MM.1S (cell line): ENCODE results near the gene DDIAS.

Experiments
- DNase-seq: peaks from one replicate; pipeline ENCODE4 v3.0.0-alpha.2; 2015
- H2AFZ ChIP-seq: fragments of 300-600 bp; sonication (generic); 2 replicates; pipeline ENCODE4 v1.6.0; 2016; ENCODE audit warnings: antibody characterized with exemption, low read length
- H3F3A ChIP-seq: fragments of 300-600 bp; sonication (generic); 2 replicates; pipeline ENCODE4 v1.6.1; 2016; ENCODE audit warnings: mild to moderate bottlenecking, antibody characterized with exemption, low read length, moderate library complexity, mixed read lengths; ENCODE audit not compliant: insufficient read depth
- H3K27ac ChIP-seq: fragments of 300-600 bp; sonication (generic); 2 replicates; pipeline ENCODE4 v1.5.1; 2016; ENCODE audit warnings: mild to moderate bottlenecking, low read length
- H3K27me3 ChIP-seq: fragments of 300-600 bp; sonication (generic); replicated peaks from 2 replicates; pipeline ENCODE4 v1.6.0; 2016; ENCODE audit warnings: low read length; ENCODE audit not compliant: insufficient read depth
- H3K36me3 ChIP-seq: fragments of 300-600 bp; sonication (generic); replicated peaks from 2 replicates; pipeline ENCODE4 v1.6.1; 2016; ENCODE audit warnings: mild to moderate bottlenecking, low read length, mixed read lengths; ENCODE audit not compliant: insufficient read depth
- H3K4me1 ChIP-seq: fragments of 300-600 bp; sonication (generic); 2 replicates; pipeline ENCODE4 v1.6.1; 2016; ENCODE audit warnings: low read length, mixed read lengths
- H3K4me2 ChIP-seq: fragments of 300-600 bp; sonication (generic); 2 replicates; pipeline ENCODE4 v1.6.0; 2016; ENCODE audit warnings: low read depth, low read length
- H3K4me3 ChIP-seq: fragments of 300-600 bp; sonication (generic); 2 replicates; pipeline ENCODE4 v1.5.1; 2016; ENCODE audit warnings: low read length, mixed read lengths
- H3K79me2 ChIP-seq: fragments of 300-600 bp; sonication (generic); 2 replicates; pipeline ENCODE4 v1.6.1; 2016; ENCODE audit warnings: mixed run types, low read length, mixed read lengths
- H3K9ac ChIP-seq: fragments of 300-600 bp; sonication (generic); 2 replicates; pipeline ENCODE4 v1.6.1; 2016; ENCODE audit warnings: low read length, mixed read lengths
- H3K9me2 ChIP-seq: fragments of 300-600 bp; sonication (generic); replicated peaks from 2 replicates; pipeline ENCODE4 v1.6.1; 2016; ENCODE audit warnings: mild to moderate bottlenecking, low read length, mixed read lengths; ENCODE audit not compliant: insufficient read depth
- H3K9me3 ChIP-seq: fragments of 300-600 bp; sonication (generic); replicated peaks from 2 replicates; pipeline ENCODE4 v1.6.1; 2016; ENCODE audit warnings: mild to moderate bottlenecking, low read length, mixed read lengths; ENCODE audit not compliant: insufficient read depth
- H4K20me1 ChIP-seq: fragments of 300-600 bp; sonication (generic); 2 replicates; pipeline ENCODE4 v1.6.1; 2016; ENCODE audit warnings: mild to moderate bottlenecking, low read length, moderate library complexity, mixed read lengths; ENCODE audit not compliant: insufficient read depth
- EZH2 ChIP-seq: fragments of 300-600 bp; sonication (generic); optimal IDR thresholded peaks from 2 replicates; pipeline ENCODE3; 2017; ENCODE audit warnings: low read depth, mild to moderate bottlenecking, antibody characterized with exemption, low read length, mixed read lengths
- EZH2phosphoT487 ChIP-seq: fragments of 300-600 bp; sonication (generic); IDR thresholded peaks from 2 replicates; pipeline ENCODE4 v1.6.1; 2018; ENCODE audit warnings: antibody characterized with exemption, low read length
- TF ChIP-seq, protein P1 (sequence below): fragments of 300-600 bp; sonication (generic); IDR thresholded peaks from 2 replicates; pipeline ENCODE4 v1.5.1; 2016; ENCODE audit warnings: antibody characterized with exemption, low read length, mixed read lengths

The DDIAS gene

DNA sequence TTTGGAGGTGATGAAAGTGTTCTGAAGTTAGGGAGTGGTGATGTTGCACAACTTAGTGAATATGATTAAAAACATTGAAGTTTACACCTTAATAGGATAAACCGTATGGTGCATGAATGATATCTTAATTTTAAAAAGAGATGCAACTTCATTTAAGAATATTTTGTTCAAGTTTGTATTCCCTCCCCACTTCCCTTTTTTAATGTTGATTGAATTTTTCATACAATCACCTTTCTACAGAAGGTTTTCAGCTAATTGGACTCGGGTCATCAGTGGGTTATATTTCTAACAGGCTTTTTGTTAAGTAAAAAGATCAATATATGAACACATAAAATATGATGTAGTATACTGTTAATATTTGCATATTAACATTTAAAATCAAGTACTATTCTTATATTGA lies 72.6 kb downstream of the DDIAS start:
- Histone ChIP-seq H3K4me2 (no peak overlapping the region), H3K36me3 (no peaks in the 10 kb centered on the region), H3K27me3 (no peaks in the 10 kb centered on the region), H3K4me3 (no peak overlapping the region), H3K79me2 (no peaks in the 10 kb centered on the region), H3K9ac (no peak overlapping the region), H3K27ac (no peak overlapping the region), H3F3A (peaks cover 22% of the 10 kb centered on the region), H3K4me1 (peaks cover 39% of the 10 kb centered on the region), H3K9me2 (no peaks in the 10 kb centered on the region), H2AFZ (no peak overlapping the region), H3K9me3 (no peaks in the 10 kb centered on the region), H4K20me1 (no peaks in the 10 kb centered on the region)
- TF ChIP-seq, protein P1, sequence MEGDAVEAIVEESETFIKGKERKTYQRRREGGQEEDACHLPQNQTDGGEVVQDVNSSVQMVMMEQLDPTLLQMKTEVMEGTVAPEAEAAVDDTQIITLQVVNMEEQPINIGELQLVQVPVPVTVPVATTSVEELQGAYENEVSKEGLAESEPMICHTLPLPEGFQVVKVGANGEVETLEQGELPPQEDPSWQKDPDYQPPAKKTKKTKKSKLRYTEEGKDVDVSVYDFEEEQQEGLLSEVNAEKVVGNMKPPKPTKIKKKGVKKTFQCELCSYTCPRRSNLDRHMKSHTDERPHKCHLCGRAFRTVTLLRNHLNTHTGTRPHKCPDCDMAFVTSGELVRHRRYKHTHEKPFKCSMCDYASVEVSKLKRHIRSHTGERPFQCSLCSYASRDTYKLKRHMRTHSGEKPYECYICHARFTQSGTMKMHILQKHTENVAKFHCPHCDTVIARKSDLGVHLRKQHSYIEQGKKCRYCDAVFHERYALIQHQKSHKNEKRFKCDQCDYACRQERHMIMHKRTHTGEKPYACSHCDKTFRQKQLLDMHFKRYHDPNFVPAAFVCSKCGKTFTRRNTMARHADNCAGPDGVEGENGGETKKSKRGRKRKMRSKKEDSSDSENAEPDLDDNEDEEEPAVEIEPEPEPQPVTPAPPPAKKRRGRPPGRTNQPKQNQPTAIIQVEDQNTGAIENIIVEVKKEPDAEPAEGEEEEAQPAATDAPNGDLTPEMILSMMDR, result no peak
- no peak for TF ChIP-seq EZH2phosphoT487
- TF ChIP-seq EZH2, result no peak
- no peak for DNase-seq

DNA sequence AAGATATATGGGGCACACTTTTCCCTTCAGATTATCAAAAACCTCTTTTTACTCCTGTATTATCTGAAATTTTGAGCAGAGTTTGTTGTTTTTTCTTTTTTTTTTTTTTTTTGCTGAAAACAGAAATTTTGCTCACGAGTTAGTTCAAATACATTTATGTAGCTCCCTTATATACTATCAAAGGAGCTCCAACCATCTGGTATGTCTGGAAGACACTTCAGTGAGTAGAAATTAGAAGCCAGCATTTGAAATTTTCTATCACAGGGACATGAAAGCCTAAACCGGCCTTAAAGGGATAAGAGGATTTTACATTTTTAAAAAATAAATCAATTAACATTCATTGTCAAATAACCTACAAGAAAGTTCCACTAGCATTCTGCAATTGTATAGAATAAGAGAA lies 73.3 kb downstream of the DDIAS start:
- Histone ChIP-seq H3K27me3 (no peaks in the 10 kb centered on the region), H3K4me1 (peaks cover 41% of the 10 kb centered on the region), H3K9ac (no peak overlapping the region), H3K36me3 (no peaks in the 10 kb centered on the region), H3K27ac (no peak overlapping the region), H3K79me2 (no peaks in the 10 kb centered on the region), H3K4me3 (no peak overlapping the region), H3F3A (peaks cover 15% of the 10 kb centered on the region), H2AFZ (no peak overlapping the region), H3K9me3 (no peaks in the 10 kb centered on the region), H4K20me1 (no peaks in the 10 kb centered on the region), H3K4me2 (no peak overlapping the region), H3K9me2 (no peaks in the 10 kb centered on the region)
- no peak for TF ChIP-seq EZH2
- TF ChIP-seq, protein P1, result no peak
- no peak for TF ChIP-seq EZH2phosphoT487
- DNase-seq, result no peak

DNA sequence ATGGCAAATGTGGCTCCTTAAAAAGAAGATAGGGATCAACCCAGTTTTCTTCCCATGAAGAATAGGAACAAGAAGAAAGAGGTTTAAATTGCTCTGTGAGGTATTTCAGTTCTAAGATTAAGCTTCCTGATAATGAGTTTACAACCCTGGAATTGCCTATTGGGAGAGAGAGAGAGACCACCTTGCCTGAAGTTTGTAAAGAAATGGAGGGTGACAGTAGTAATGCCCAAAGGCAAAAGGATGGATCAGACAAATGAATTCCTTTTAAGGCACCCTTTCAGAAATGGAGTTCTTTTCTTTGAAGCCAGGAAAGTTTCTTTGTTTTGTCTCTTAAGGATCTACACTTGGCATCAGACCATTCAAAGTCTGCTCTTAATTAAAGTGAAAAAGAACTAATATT lies 74.3 kb downstream of the DDIAS start:
- H4K20me1 ChIP-seq, result no peaks in the 10 kb centered on the region
- no peaks in the 10 kb centered on the region for H3K9me2 ChIP-seq
- H2AFZ ChIP-seq, result no peak overlapping the region
- 0 out of 2 replicates have a peak, but pooled peaks cover 2% of the 10 kb centered on the region for H3K79me2 ChIP-seq
- no peak overlapping the region for H3K4me2 ChIP-seq
- no peaks in the 10 kb centered on the region for H3K36me3 ChIP-seq
- no peaks in the 10 kb centered on the region for H3K27me3 ChIP-seq
- no peak overlapping the region for H3K27ac ChIP-seq
- H3K4me3 ChIP-seq, result no peak overlapping the region
- H3K9ac ChIP-seq, result no peak overlapping the region
- H3K4me1 ChIP-seq, result peaks cover 31% of the 10 kb centered on the region
- TF ChIP-seq, protein P1, result no peak
- no peak for TF ChIP-seq EZH2
- no peak for TF ChIP-seq EZH2phosphoT487
- H3F3A ChIP-seq, result peaks cover 6% of the 10 kb centered on the region
- DNase-seq, result no peak
- no peaks in the 10 kb centered on the region for H3K9me3 ChIP-seq
